Measurements from ENCODE around the gene CCNL2.

- TF ChIP-seq CTCF (IDR thresholded peaks at IDR 0.05): no peak
- no peak for TF ChIP-seq EZH2 (IDR thresholded peaks at IDR 0.05; ENCODE audit: borderline replicate concordance, insufficient read depth, low read depth, low read length, poor library complexity, severe bottlenecking)
These were observed 26.8 kb upstream of the CCNL2 start for GRCh38 chr1:1425753-1426495.
